HEK293 (cell line): ENCODE data around the gene CENPB.

Source experiments
- CTCF ChIA-PET: fragments of 350-600 bp; formaldehyde crosslinking; extraction: SDS; loops from one replicate; lab custom pipeline; 2021; ENCODE audit warnings: antibody characterized with exemption; lab: Yijun Ruan, JAX
- POLR2A ChIA-PET: fragments of 300-600 bp; formaldehyde crosslinking; extraction: SDS; loops from one replicate; lab custom pipeline; 2020; ENCODE audit warnings: antibody characterized with exemption, inconsistent platforms; lab: Yijun Ruan, JAX
- H3K27ac ChIP-seq: fragments of 200-500 bp; sonication (Bioruptor generic); 2 replicates; pipeline ENCODE4 v1.5.1; 2014; ENCODE audit warnings: low read depth, low read length, control low read depth, inconsistent platforms; ENCODE audit errors: extremely low read depth
- H3K36me3 ChIP-seq, 2 experiments: fragments of 200-500 bp in 1 of 2; sonication (Bioruptor generic) in 1 of 2; 1 replicate in 1 of 2; 2 replicates in 1 of 2; pipeline ENCODE4 v1.5.1; 2014 to 2017; ENCODE audit warnings: inconsistent platforms in 2 of 2, low read length in 2 of 2; ENCODE audit not compliant: control insufficient read depth in 2 of 2, insufficient read depth in 1 of 2
- H3K4me1 ChIP-seq: fragments of 200-500 bp; sonication (Bioruptor generic); 2 replicates; pipeline ENCODE4 v1.5.1; 2014; ENCODE audit warnings: mild to moderate bottlenecking, low read length, inconsistent platforms; ENCODE audit not compliant: control insufficient read depth, insufficient read depth
- H3K4me3 ChIP-seq: 2 replicates; pipeline ENCODE4 v1.5.1; 2011; ENCODE audit warnings: low read depth, mild to moderate bottlenecking, control low read depth, low read length, moderate library complexity
- H3K9me3 ChIP-seq: fragments of 200-500 bp; sonication (Bioruptor generic); 2 replicates; pipeline ENCODE4 v1.5.1; 2014; ENCODE audit warnings: low read depth, low read length, inconsistent platforms; ENCODE audit not compliant: control insufficient read depth, insufficient read depth
- BCL11B ChIP-seq: fragments of 450-650 bp; formaldehyde crosslinking; IDR thresholded peaks from 2 replicates; pipeline ENCODE4 v1.5.1; 2016; ENCODE audit warnings: low read depth, missing biosample characterization, missing genetic modification characterization
- KLF10 ChIP-seq: fragments of 450-650 bp; IDR thresholded peaks from 2 replicates; pipeline ENCODE4 v1.5.1; 2018; ENCODE audit warnings: missing biosample characterization, mild to moderate bottlenecking, missing genetic modification characterization
- TSHZ1 ChIP-seq: fragments of 450-650 bp; formaldehyde crosslinking; IDR thresholded peaks from 2 replicates; pipeline ENCODE4 v1.5.1; 2016; ENCODE audit warnings: missing biosample characterization, missing genetic modification characterization, borderline replicate concordance
- YY1 ChIP-seq: fragments of 450-650 bp; formaldehyde crosslinking; IDR thresholded peaks from 2 replicates; pipeline ENCODE4 v1.5.1; 2018; ENCODE audit warnings: missing biosample characterization, missing genetic modification characterization
- ZBTB26 ChIP-seq: fragments of 450-650 bp; formaldehyde crosslinking; optimal IDR thresholded peaks from 2 replicates; pipeline ENCODE3; 2016; ENCODE audit warnings: missing biosample characterization, mild to moderate bottlenecking, missing genetic modification characterization
- ZFHX2 ChIP-seq: fragments of 450-650 bp; formaldehyde crosslinking; conservative IDR thresholded peaks from 2 replicates; pipeline ENCODE4 v1.5.1; 2016; ENCODE audit warnings: missing biosample characterization, missing genetic modification characterization
- ZNF114 ChIP-seq: fragments of 450-650 bp; formaldehyde crosslinking; IDR thresholded peaks from 2 replicates; pipeline ENCODE4 v1.5.0; 2017; ENCODE audit warnings: missing biosample characterization, missing genetic modification characterization
- ZNF133 ChIP-seq: fragments of 450-650 bp; formaldehyde crosslinking; IDR thresholded peaks from 2 replicates; pipeline ENCODE4 v1.5.1; 2016; ENCODE audit warnings: missing biosample characterization, missing genetic modification characterization
- ZNF26 ChIP-seq: fragments of 450-650 bp; formaldehyde crosslinking; IDR thresholded peaks from 2 replicates; pipeline ENCODE4 v1.5.1; 2016; ENCODE audit warnings: missing biosample characterization, missing genetic modification characterization
- ZNF350 ChIP-seq: fragments of 450-650 bp; formaldehyde crosslinking; IDR thresholded peaks from 2 replicates; pipeline ENCODE4 v1.5.0; 2017; ENCODE audit warnings: missing biosample characterization, mild to moderate bottlenecking, missing genetic modification characterization
- ZNF37A ChIP-seq: fragments of 450-650 bp; IDR thresholded peaks from 2 replicates; pipeline ENCODE4 v1.5.1; 2018; ENCODE audit warnings: missing biosample characterization, missing genetic modification characterization
- ZNF398 ChIP-seq: fragments of 450-650 bp; formaldehyde crosslinking; IDR thresholded peaks from 2 replicates; pipeline ENCODE4 v1.5.1; 2017; ENCODE audit warnings: missing biosample characterization, missing genetic modification characterization
- ZNF514 ChIP-seq: fragments of 450-650 bp; formaldehyde crosslinking; IDR thresholded peaks from 2 replicates; pipeline ENCODE4 v1.5.1; 2016; ENCODE audit warnings: missing biosample characterization, missing genetic modification characterization
- ZNF777 ChIP-seq: fragments of 450-650 bp; formaldehyde crosslinking; IDR thresholded peaks from 2 replicates; pipeline ENCODE4 v1.5.1; 2017; ENCODE audit warnings: missing biosample characterization, missing genetic modification characterization, borderline replicate concordance
- ZNF792 ChIP-seq: fragments of 450-650 bp; formaldehyde crosslinking; IDR thresholded peaks from 2 replicates; pipeline ENCODE4 v1.5.1; 2016; ENCODE audit warnings: missing biosample characterization, missing genetic modification characterization
- ZNF837 ChIP-seq: fragments of 450-650 bp; formaldehyde crosslinking; IDR thresholded peaks from 2 replicates; pipeline ENCODE4 v1.5.1; 2016; ENCODE audit warnings: missing biosample characterization, missing genetic modification characterization
- TF ChIP-seq, protein P1 (sequence below): fragments of 450-650 bp; formaldehyde crosslinking; IDR thresholded peaks from 2 replicates; pipeline ENCODE4 v1.5.1; 2016; ENCODE audit warnings: missing biosample characterization, missing genetic modification characterization, borderline replicate concordance
- TF ChIP-seq, protein P2 (sequence below): fragments of 450-650 bp; formaldehyde crosslinking; IDR thresholded peaks from 2 replicates; pipeline ENCODE4 v1.5.1; 2016; ENCODE audit warnings: missing biosample characterization, missing genetic modification characterization
- TF ChIP-seq, protein P3 (sequence below): fragments of 450-650 bp; formaldehyde crosslinking; IDR thresholded peaks from 2 replicates; pipeline ENCODE4 v1.5.1; 2016; ENCODE audit warnings: missing biosample characterization, missing genetic modification characterization, low read depth

CENPB gene

DNA sequence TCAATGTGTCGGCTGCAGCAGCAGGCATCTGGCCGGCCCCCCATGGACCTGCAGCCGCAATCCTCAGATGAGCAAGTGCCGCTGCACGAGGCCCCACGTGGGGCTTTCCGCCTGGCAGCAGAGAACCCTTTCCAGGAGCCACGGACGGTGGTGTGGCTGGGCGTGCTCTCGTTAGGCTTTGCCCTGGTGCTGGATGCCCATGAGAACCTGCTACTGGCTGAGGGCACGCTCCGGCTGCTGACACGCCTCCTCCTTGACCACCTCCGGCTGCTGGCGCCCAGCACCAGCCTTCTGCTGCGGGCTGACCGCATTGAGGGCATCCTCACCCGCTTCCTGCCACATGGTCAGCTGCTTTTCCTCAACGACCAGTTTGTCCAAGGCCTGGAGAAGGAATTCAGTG is 37.3 kb upstream of the CENPB start (continued):
- TF ChIP-seq, protein P1, sequence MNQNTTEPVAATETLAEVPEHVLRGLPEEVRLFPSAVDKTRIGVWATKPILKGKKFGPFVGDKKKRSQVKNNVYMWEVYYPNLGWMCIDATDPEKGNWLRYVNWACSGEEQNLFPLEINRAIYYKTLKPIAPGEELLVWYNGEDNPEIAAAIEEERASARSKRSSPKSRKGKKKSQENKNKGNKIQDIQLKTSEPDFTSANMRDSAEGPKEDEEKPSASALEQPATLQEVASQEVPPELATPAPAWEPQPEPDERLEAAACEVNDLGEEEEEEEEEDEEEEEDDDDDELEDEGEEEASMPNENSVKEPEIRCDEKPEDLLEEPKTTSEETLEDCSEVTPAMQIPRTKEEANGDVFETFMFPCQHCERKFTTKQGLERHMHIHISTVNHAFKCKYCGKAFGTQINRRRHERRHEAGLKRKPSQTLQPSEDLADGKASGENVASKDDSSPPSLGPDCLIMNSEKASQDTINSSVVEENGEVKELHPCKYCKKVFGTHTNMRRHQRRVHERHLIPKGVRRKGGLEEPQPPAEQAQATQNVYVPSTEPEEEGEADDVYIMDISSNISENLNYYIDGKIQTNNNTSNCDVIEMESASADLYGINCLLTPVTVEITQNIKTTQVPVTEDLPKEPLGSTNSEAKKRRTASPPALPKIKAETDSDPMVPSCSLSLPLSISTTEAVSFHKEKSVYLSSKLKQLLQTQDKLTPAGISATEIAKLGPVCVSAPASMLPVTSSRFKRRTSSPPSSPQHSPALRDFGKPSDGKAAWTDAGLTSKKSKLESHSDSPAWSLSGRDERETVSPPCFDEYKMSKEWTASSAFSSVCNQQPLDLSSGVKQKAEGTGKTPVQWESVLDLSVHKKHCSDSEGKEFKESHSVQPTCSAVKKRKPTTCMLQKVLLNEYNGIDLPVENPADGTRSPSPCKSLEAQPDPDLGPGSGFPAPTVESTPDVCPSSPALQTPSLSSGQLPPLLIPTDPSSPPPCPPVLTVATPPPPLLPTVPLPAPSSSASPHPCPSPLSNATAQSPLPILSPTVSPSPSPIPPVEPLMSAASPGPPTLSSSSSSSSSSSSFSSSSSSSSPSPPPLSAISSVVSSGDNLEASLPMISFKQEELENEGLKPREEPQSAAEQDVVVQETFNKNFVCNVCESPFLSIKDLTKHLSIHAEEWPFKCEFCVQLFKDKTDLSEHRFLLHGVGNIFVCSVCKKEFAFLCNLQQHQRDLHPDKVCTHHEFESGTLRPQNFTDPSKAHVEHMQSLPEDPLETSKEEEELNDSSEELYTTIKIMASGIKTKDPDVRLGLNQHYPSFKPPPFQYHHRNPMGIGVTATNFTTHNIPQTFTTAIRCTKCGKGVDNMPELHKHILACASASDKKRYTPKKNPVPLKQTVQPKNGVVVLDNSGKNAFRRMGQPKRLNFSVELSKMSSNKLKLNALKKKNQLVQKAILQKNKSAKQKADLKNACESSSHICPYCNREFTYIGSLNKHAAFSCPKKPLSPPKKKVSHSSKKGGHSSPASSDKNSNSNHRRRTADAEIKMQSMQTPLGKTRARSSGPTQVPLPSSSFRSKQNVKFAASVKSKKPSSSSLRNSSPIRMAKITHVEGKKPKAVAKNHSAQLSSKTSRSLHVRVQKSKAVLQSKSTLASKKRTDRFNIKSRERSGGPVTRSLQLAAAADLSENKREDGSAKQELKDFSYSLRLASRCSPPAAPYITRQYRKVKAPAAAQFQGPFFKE (tag by site-specific recombination): no peak
- no peak for TF ChIP-seq YY1 (tag by site-specific recombination)
- TF ChIP-seq, all 188 proteins: peak for 0

GRCh38 chr20:3821996-3822395 is 35.5 kb upstream of the CENPB start:
- Histone ChIP-seq H3K9me3 (no peaks in the 10 kb centered on the region), H3K4me3 (no peak overlapping the region), H3K36me3 (peaks cover 9 to 52% of the 10 kb centered on the region in 2 experiments), H3K4me1 (peaks cover 5% of the 10 kb centered on the region; the same call in 1 of the 2 replicates), H3K27ac (no peak overlapping the region)
- CTCF ChIA-PET: interaction anchor here (1.0 to 5.8 kb wide), 6 partner anchors 8 to 263 kb away, joined by 4 to 26 read pairs (median 10); partner anchors contain the start of gene SPEF1
- POLR2A ChIA-PET: interaction anchor here (0.5 to 4.4 kb wide), 4 partner anchors 9 to 28 kb away, joined by 3 to 40 read pairs (median 10); partner anchors contain the start of gene CDC25B
- no peak for TF ChIP-seq ZNF837 (tag by site-specific recombination)
- TF ChIP-seq ZBTB26 (tag by site-specific recombination): no peak
- no peak for TF ChIP-seq ZNF350 (tag by site-specific recombination)
- no peak for TF ChIP-seq ZFHX2 (tag by site-specific recombination)
- TF ChIP-seq ZNF777 (tag by site-specific recombination): no peak
- TF ChIP-seq, protein P2, sequence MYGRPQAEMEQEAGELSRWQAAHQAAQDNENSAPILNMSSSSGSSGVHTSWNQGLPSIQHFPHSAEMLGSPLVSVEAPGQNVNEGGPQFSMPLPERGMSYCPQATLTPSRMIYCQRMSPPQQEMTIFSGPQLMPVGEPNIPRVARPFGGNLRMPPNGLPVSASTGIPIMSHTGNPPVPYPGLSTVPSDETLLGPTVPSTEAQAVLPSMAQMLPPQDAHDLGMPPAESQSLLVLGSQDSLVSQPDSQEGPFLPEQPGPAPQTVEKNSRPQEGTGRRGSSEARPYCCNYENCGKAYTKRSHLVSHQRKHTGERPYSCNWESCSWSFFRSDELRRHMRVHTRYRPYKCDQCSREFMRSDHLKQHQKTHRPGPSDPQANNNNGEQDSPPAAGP (tag by site-specific recombination): no peak
- TF ChIP-seq ZNF37A: no peak
- no peak for TF ChIP-seq ZNF792
- no peak for TF ChIP-seq ZNF514 (tag by site-specific recombination)
- TF ChIP-seq ZNF398: no peak
- no peak for TF ChIP-seq TSHZ1 (tag by site-specific recombination)
- no peak for TF ChIP-seq ZNF133 (tag by site-specific recombination)
- no peak for TF ChIP-seq ZNF114
- TF ChIP-seq KLF10 (tag by site-specific recombination): no peak
- TF ChIP-seq ZNF26 (tag by site-specific recombination): no peak
- TF ChIP-seq, protein P3, sequence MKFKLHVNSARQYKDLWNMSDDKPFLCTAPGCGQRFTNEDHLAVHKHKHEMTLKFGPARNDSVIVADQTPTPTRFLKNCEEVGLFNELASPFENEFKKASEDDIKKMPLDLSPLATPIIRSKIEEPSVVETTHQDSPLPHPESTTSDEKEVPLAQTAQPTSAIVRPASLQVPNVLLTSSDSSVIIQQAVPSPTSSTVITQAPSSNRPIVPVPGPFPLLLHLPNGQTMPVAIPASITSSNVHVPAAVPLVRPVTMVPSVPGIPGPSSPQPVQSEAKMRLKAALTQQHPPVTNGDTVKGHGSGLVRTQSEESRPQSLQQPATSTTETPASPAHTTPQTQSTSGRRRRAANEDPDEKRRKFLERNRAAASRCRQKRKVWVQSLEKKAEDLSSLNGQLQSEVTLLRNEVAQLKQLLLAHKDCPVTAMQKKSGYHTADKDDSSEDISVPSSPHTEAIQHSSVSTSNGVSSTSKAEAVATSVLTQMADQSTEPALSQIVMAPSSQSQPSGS (tag by site-specific recombination): no peak
- TF ChIP-seq BCL11B (tag by site-specific recombination): no peak
